SK-N-SH treated with all-trans-retinoic acid at 6 μM for 48 hours (cell line): Measurements from ENCODE around the gene PGM2.

ENCODE experiments used
- ATAC-seq: fragments of 200-7000 bp; cut with Tn5 transposase; 3 replicates; pipeline ENCODE4 v1.9.1; 2020; ENCODE audit warnings: mild to moderate bottlenecking, moderate library complexity
- BACH2 ChIP-seq: fragments of 250-450 bp; sonication (Bioruptor Pico); IDR thresholded peaks from 2 replicates; pipeline ENCODE4 v1.9.0; 2021; ENCODE audit warnings: mild to moderate bottlenecking, borderline replicate concordance
- CSDC2 ChIP-seq: fragments of 250-450 bp; sonication (Bioruptor Pico); IDR thresholded peaks from 2 replicates; pipeline ENCODE4 v1.5.0; 2020; ENCODE audit warnings: mild to moderate bottlenecking, moderate library complexity
- GLIS3 ChIP-seq: fragments of 250-450 bp; sonication (Bioruptor Pico); IDR thresholded peaks from 2 replicates; pipeline ENCODE4 v1.5.0; 2020; ENCODE audit warnings: mild to moderate bottlenecking, moderate library complexity
- ISL1 ChIP-seq: fragments of 250-450 bp; sonication (Bioruptor Pico); IDR thresholded peaks from 2 replicates; pipeline ENCODE4 v2.1.2; 2022; ENCODE audit warnings: mild to moderate bottlenecking, moderate library complexity
- OSR1 ChIP-seq: fragments of 250-450 bp; sonication (Bioruptor Pico); IDR thresholded peaks from 2 replicates; pipeline ENCODE4 v1.8.0; 2022; ENCODE audit warnings: moderate library complexity, mild to moderate bottlenecking, inconsistent platforms
- PATZ1 ChIP-seq: fragments of 250-450 bp; sonication (Bioruptor Pico); IDR thresholded peaks from 2 replicates; pipeline ENCODE4 v1.8.0; 2020; ENCODE audit warnings: mild to moderate bottlenecking, moderate library complexity, borderline replicate concordance
- PPARA ChIP-seq: fragments of 250-450 bp; sonication (Bioruptor Pico); IDR thresholded peaks from 2 replicates; pipeline ENCODE4 v1.5.0; 2020; ENCODE audit warnings: mild to moderate bottlenecking, borderline replicate concordance
- SNAI2 ChIP-seq: fragments of 250-450 bp; sonication (Bioruptor Pico); IDR thresholded peaks from 2 replicates; pipeline ENCODE4 v1.5.0; 2020; ENCODE audit warnings: mild to moderate bottlenecking, moderate library complexity
- TCF4 ChIP-seq: fragments of 250-450 bp; sonication (Bioruptor Pico); IDR thresholded peaks from 2 replicates; pipeline ENCODE4 v1.8.0; 2021; ENCODE audit warnings: mild to moderate bottlenecking, moderate library complexity, borderline replicate concordance
- TOX ChIP-seq: fragments of 250-450 bp; sonication (Bioruptor Pico); IDR thresholded peaks from 2 replicates; pipeline ENCODE4 v1.8.0; 2021; ENCODE audit warnings: mild to moderate bottlenecking, moderate library complexity, borderline replicate concordance
- ZC3H10 ChIP-seq: fragments of 250-450 bp; sonication (Bioruptor Pico); IDR thresholded peaks from 2 replicates; pipeline ENCODE4 v1.5.1; 2021; ENCODE audit warnings: mild to moderate bottlenecking, moderate library complexity
- ZNF565 ChIP-seq: fragments of 450-650 bp; formaldehyde crosslinking; conservative IDR thresholded peaks from 2 replicates; pipeline ENCODE4 v1.5.0; 2020; ENCODE audit warnings: low read depth, mild to moderate bottlenecking, moderate library complexity
- ZNF70 ChIP-seq: fragments of 450-650 bp; formaldehyde crosslinking; IDR thresholded peaks from 2 replicates; pipeline ENCODE4 v1.5.0; 2020; ENCODE audit warnings: mild to moderate bottlenecking, moderate library complexity
- ZNF8 ChIP-seq: fragments of 450-650 bp; formaldehyde crosslinking; IDR thresholded peaks from 2 replicates; pipeline ENCODE4 v1.5.0; 2020; ENCODE audit warnings: mild to moderate bottlenecking, moderate library complexity
- TF ChIP-seq, protein P1 (sequence below): fragments of 250-450 bp; sonication (Bioruptor Pico); IDR thresholded peaks from 2 replicates; pipeline ENCODE4 v1.5.0; 2020; ENCODE audit warnings: mild to moderate bottlenecking, moderate library complexity
- TF ChIP-seq, protein P2 (sequence below): fragments of 250-450 bp; sonication (Bioruptor Pico); IDR thresholded peaks from 2 replicates; pipeline ENCODE4 v1.5.1; 2020; ENCODE audit warnings: low read depth, mild to moderate bottlenecking, moderate library complexity
- TF ChIP-seq, protein P3 (sequence below): fragments of 250-450 bp; sonication (Bioruptor Pico); IDR thresholded peaks from 2 replicates; pipeline ENCODE4 v1.8.0; 2021; ENCODE audit warnings: low read depth, mild to moderate bottlenecking, moderate library complexity, borderline replicate concordance
- TF ChIP-seq, protein P4 (sequence below): fragments of 250-450 bp; sonication (Bioruptor Pico); IDR thresholded peaks from 2 replicates; pipeline ENCODE4 v1.5.1; 2021; ENCODE audit warnings: mild to moderate bottlenecking, moderate library complexity

PGM2 gene

DNA sequence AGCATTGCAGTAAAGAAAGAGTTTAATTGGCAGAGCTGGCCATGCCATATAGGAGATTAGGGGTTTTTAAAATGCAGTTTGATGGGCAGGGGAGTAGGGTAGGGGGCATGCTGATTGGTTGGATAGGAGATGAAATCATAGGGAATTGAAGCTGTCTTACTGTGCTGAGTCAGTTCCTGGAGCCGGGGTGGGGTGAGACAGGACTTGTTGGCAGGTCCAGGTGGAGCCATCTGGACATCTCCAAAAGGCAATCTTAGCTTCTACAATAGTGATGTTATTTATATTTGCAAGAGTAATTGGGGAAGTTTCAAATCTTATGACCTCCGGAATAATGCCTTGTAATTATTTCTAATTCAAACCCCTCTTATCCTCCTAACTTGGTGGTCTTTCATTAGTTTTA, 32.4 kb upstream of the PGM2 start:
- no peak for ATAC-seq

GRCh38 chr4:37795581-37796195, 30.8 kb upstream of the PGM2 start:
- TF ChIP-seq SNAI2 (CRISPR knock-in tag): no peak
- no peak for TF ChIP-seq CSDC2 (CRISPR knock-in tag)
- TF ChIP-seq ZNF8 (CRISPR knock-in tag): no peak
- TF ChIP-seq, protein P1, sequence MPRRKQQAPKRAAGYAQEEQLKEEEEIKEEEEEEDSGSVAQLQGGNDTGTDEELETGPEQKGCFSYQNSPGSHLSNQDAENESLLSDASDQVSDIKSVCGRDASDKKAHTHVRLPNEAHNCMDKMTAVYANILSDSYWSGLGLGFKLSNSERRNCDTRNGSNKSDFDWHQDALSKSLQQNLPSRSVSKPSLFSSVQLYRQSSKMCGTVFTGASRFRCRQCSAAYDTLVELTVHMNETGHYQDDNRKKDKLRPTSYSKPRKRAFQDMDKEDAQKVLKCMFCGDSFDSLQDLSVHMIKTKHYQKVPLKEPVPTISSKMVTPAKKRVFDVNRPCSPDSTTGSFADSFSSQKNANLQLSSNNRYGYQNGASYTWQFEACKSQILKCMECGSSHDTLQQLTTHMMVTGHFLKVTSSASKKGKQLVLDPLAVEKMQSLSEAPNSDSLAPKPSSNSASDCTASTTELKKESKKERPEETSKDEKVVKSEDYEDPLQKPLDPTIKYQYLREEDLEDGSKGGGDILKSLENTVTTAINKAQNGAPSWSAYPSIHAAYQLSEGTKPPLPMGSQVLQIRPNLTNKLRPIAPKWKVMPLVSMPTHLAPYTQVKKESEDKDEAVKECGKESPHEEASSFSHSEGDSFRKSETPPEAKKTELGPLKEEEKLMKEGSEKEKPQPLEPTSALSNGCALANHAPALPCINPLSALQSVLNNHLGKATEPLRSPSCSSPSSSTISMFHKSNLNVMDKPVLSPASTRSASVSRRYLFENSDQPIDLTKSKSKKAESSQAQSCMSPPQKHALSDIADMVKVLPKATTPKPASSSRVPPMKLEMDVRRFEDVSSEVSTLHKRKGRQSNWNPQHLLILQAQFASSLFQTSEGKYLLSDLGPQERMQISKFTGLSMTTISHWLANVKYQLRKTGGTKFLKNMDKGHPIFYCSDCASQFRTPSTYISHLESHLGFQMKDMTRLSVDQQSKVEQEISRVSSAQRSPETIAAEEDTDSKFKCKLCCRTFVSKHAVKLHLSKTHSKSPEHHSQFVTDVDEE (CRISPR knock-in tag): no peak
- no peak for TF ChIP-seq PPARA (CRISPR knock-in tag)
- TF ChIP-seq ISL1 (CRISPR knock-in tag): no peak
- no peak for TF ChIP-seq TCF4 (CRISPR knock-in tag)
- TF ChIP-seq, protein P2, sequence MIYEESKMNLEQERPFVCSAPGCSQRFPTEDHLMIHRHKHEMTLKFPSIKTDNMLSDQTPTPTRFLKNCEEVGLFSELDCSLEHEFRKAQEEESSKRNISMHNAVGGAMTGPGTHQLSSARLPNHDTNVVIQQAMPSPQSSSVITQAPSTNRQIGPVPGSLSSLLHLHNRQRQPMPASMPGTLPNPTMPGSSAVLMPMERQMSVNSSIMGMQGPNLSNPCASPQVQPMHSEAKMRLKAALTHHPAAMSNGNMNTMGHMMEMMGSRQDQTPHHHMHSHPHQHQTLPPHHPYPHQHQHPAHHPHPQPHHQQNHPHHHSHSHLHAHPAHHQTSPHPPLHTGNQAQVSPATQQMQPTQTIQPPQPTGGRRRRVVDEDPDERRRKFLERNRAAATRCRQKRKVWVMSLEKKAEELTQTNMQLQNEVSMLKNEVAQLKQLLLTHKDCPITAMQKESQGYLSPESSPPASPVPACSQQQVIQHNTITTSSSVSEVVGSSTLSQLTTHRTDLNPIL: no peak
- TF ChIP-seq ZNF70 (CRISPR knock-in tag): no peak
- TF ChIP-seq PATZ1 (CRISPR knock-in tag): no peak
- no peak for TF ChIP-seq ZC3H10 (CRISPR knock-in tag)
- TF ChIP-seq TOX (CRISPR knock-in tag): no peak
- ATAC-seq: no peak

More for the DNA sequence above, 32.4 kb upstream of the PGM2 start:
- TF ChIP-seq ZNF70 (CRISPR knock-in tag): no peak
- no peak for TF ChIP-seq OSR1 (CRISPR knock-in tag)
- no peak for TF ChIP-seq ISL1 (CRISPR knock-in tag)
- no peak for TF ChIP-seq BACH2 (CRISPR knock-in tag)
- no peak for TF ChIP-seq PPARA (CRISPR knock-in tag)
- no peak for TF ChIP-seq ZNF565 (CRISPR knock-in tag)
- TF ChIP-seq, protein P1 (CRISPR knock-in tag): no peak
- TF ChIP-seq, protein P3, sequence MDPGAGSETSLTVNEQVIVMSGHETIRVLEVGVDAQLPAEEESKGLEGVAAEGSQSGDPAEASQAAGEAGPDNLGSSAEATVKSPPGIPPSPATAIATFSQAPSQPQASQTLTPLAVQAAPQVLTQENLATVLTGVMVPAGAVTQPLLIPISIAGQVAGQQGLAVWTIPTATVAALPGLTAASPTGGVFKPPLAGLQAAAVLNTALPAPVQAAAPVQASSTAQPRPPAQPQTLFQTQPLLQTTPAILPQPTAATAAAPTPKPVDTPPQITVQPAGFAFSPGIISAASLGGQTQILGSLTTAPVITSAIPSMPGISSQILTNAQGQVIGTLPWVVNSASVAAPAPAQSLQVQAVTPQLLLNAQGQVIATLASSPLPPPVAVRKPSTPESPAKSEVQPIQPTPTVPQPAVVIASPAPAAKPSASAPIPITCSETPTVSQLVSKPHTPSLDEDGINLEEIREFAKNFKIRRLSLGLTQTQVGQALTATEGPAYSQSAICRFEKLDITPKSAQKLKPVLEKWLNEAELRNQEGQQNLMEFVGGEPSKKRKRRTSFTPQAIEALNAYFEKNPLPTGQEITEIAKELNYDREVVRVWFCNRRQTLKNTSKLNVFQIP (CRISPR knock-in tag): no peak
- TF ChIP-seq PATZ1 (CRISPR knock-in tag): no peak
- TF ChIP-seq TOX (CRISPR knock-in tag): no peak
- TF ChIP-seq, protein P4, sequence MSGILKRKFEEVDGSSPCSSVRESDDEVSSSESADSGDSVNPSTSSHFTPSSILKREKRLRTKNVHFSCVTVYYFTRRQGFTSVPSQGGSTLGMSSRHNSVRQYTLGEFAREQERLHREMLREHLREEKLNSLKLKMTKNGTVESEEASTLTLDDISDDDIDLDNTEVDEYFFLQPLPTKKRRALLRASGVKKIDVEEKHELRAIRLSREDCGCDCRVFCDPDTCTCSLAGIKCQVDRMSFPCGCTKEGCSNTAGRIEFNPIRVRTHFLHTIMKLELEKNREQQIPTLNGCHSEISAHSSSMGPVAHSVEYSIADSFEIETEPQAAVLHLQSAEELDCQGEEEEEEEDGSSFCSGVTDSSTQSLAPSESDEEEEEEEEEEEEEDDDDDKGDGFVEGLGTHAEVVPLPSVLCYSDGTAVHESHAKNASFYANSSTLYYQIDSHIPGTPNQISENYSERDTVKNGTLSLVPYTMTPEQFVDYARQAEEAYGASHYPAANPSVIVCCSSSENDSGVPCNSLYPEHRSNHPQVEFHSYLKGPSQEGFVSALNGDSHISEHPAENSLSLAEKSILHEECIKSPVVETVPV (CRISPR knock-in tag): no peak
- no peak for TF ChIP-seq GLIS3 (CRISPR knock-in tag)
- TF ChIP-seq ZC3H10 (CRISPR knock-in tag): no peak
- TF ChIP-seq CSDC2 (CRISPR knock-in tag): no peak
- TF ChIP-seq, all 23 proteins: peak for 0
